Measurements from ENCODE around the gene PPP1CA. TPM values are rescaled to one million over a fixed set of nuclear protein-coding genes. Genes with fewer than 3 reads are reported as not detected.
A peak's percentile ranks its signal among the peaks of the same experiment; 100 is the strongest.

PPP1CA gene
- total RNA-seq, 1 donor from 2014 or later = 163 TPM

GRCh38 chr11:67440229-67441097 lies 38.8 kb upstream of the PPP1CA start:
- H3K4me3 Mint-ChIP-seq (ENCODE audit: unreplicated experiment) = no peak overlapping the region
- H3K4me1 Mint-ChIP-seq (ENCODE audit: low read depth, unreplicated experiment) = peaks cover 7% of the 10 kb centered on the region
- peaks cover 3% of the 10 kb centered on the region for H3K9me3 Mint-ChIP-seq (ENCODE audit: unreplicated experiment)
- no peaks in the 10 kb centered on the region for H3K36me3 Mint-ChIP-seq (ENCODE audit: unreplicated experiment)
- peaks cover 18% of the 10 kb centered on the region for H3K27me3 Mint-ChIP-seq (ENCODE audit: unreplicated experiment)
- no peak overlapping the region for H3K27ac Mint-ChIP-seq (ENCODE audit: unreplicated experiment)
- TF ChIP-seq, protein P1, sequence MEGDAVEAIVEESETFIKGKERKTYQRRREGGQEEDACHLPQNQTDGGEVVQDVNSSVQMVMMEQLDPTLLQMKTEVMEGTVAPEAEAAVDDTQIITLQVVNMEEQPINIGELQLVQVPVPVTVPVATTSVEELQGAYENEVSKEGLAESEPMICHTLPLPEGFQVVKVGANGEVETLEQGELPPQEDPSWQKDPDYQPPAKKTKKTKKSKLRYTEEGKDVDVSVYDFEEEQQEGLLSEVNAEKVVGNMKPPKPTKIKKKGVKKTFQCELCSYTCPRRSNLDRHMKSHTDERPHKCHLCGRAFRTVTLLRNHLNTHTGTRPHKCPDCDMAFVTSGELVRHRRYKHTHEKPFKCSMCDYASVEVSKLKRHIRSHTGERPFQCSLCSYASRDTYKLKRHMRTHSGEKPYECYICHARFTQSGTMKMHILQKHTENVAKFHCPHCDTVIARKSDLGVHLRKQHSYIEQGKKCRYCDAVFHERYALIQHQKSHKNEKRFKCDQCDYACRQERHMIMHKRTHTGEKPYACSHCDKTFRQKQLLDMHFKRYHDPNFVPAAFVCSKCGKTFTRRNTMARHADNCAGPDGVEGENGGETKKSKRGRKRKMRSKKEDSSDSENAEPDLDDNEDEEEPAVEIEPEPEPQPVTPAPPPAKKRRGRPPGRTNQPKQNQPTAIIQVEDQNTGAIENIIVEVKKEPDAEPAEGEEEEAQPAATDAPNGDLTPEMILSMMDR (IDR thresholded peaks at IDR 0.05; ENCODE audit: partially characterized antibody, unreplicated experiment) = no peak
- no peak for DNase-seq

DNA sequence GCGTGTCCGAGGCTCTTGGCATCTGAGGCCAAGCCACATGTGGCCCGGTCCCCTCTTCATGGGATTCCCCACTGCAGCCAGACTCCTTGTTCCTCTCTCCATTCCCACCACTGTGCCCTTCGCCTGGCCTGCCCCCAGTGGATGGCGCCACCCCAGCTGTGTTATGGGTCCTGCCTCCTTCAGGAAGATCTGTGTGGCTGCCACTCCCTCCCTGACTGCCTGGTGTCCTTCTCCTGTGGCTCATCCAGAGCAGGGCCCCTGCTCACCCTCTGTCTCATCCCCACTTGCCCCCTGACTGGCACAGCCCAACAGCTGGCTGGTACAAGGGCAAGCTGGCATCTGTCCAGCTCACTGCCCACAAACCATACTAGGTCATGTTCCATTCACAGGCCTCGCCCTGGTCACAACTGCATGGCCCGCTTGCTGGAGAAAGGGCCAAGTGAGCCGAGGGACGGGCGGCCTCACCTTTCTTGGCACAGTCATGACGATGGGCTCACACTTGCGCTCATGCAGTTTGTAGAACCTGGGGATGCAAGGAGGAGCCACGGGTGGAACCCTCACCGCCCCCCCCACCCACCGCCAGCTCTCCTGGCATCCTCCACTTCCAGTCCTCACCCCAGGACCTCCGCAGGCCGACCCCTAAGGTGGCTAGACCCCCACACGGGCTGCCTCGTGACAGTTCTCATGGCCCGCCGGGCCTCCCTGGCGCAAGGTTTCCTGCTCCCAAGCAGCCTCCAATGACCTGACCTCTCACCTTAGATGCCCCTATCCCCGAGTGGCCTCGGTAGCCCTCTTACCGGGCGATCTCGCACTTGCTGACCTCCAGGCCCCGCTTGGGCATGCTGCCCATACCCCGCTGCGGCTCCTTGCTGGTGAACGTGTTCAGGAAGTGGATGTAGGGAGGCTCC lies 37.9 kb upstream of the PPP1CA start:
- Mint-ChIP-seq H3K9me3 (ENCODE audit: unreplicated experiment) (peaks cover 3% of the 10 kb centered on the region), H3K4me3 (ENCODE audit: unreplicated experiment) (no peak overlapping the region), H3K36me3 (ENCODE audit: unreplicated experiment) (no peaks in the 10 kb centered on the region), H3K4me1 (ENCODE audit: low read depth, unreplicated experiment) (peaks cover 7% of the 10 kb centered on the region), H3K27me3 (ENCODE audit: unreplicated experiment) (peaks cover 20% of the 10 kb centered on the region), H3K27ac (ENCODE audit: unreplicated experiment) (peak overlapping the region; percentile 73)
- TF ChIP-seq, protein P1 (IDR thresholded peaks at IDR 0.05; ENCODE audit: partially characterized antibody, unreplicated experiment) = no peak
- no peak for DNase-seq

GRCh38 chr11:67438158-67438902 lies 36.7 kb upstream of the PPP1CA start:
- Mint-ChIP-seq H3K27ac (ENCODE audit: unreplicated experiment) (peak overlapping the region; percentile 70), H3K36me3 (ENCODE audit: unreplicated experiment) (no peaks in the 10 kb centered on the region), H3K4me3 (ENCODE audit: unreplicated experiment) (no peak overlapping the region), H3K9me3 (ENCODE audit: unreplicated experiment) (peaks cover 2% of the 10 kb centered on the region), H3K27me3 (ENCODE audit: unreplicated experiment) (peaks cover 19% of the 10 kb centered on the region), H3K4me1 (ENCODE audit: low read depth, unreplicated experiment) (peaks cover 7% of the 10 kb centered on the region)
- TF ChIP-seq, protein P1 (IDR thresholded peaks at IDR 0.05; ENCODE audit: partially characterized antibody, unreplicated experiment) = no peak
- DNase-seq = peak; percentile 49

DNA sequence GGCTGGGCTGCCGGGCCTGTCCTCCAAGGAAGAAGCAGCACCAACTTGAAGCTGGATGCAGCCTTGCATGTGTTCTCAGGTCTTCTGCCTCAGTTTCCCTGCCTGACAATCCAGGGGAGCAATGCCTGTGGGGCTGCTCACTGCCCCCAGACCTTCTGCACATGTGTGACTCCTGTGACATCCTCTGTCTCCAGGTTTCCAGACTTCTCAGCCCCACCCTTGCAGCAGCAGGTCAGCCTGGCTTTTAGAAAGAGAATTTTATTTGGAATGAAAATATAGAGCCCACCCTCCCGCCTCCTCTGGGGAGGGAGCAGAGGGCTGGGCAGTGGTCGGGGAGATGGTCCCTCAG lies 36.1 kb upstream of the PPP1CA start:
- H3K4me1 Mint-ChIP-seq (ENCODE audit: low read depth, unreplicated experiment) = peaks cover 7% of the 10 kb centered on the region
- no peak for DNase-seq
- TF ChIP-seq, protein P1 (IDR thresholded peaks at IDR 0.05; ENCODE audit: partially characterized antibody, unreplicated experiment) = no peak
- no peaks in the 10 kb centered on the region for H3K36me3 Mint-ChIP-seq (ENCODE audit: unreplicated experiment)
- H3K27ac Mint-ChIP-seq (ENCODE audit: unreplicated experiment) = peak overlapping the region; percentile 70
- peaks cover 19% of the 10 kb centered on the region for H3K27me3 Mint-ChIP-seq (ENCODE audit: unreplicated experiment)
- H3K9me3 Mint-ChIP-seq (ENCODE audit: unreplicated experiment) = peaks cover 2% of the 10 kb centered on the region
- no peak overlapping the region for H3K4me3 Mint-ChIP-seq (ENCODE audit: unreplicated experiment)

Measured in glutamatergic neuron (in vitro differentiated cells).